GM21360 (cell line): ENCODE results near the gene FMO5.
"Not testable (repeated sequence)": the region's sequence is repeated elsewhere in the genome, so short reads cannot be mapped to it uniquely, and the experiment has no call there.

Experiments used
- ATAC-seq: cut with Tn5 transposase; IDR thresholded peaks from one replicate; pipeline ENCODE4 v1.9.1; 2021; ENCODE audit warnings: mild to moderate bottlenecking, moderate library complexity; ENCODE audit not compliant: unreplicated experiment

The FMO5 gene

GRCh38 chr1:147240131-147240721, 15.1 kb upstream of the FMO5 start:
- ATAC-seq, result not testable (repeated sequence)

DNA sequence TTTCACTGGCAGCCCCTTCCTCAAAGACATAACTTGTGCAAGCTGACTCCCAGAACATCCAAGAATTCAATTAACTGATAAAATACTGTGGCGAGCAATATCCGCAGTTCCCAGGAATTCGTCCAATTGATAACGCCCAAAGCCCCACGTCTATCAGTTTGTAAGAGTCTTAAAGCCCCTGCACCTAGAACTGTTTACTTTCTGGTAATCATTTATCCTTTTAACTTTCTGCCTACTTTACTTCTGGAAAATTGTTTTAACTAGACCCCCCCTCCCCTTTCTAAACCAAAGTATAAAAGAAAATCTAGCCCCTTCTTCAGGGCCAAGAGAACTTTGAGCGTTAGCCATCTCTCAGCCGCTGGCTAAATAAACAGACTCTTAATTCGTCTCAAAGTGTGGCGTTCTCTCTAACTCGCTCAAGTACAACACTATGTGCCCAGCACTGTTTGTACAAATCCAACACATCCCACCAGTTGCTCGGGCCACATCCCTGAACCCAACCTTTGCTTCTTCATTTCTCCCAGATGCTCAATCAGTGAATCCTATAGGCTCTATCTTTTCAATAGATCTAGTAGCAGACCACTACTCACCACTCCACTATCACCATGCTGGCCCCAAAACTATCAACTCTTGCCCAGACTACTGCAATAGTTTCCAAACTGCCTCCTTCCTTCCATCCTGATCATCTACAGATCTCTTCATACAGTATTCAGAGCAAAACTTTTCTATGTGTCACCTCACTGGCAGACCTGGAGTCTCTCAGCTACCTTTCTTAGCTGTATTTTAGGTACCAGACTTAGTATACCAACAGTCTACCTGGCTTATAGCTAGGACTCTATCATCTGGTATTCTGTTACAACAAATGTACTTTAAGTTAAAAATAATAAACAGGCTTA, 14.0 kb upstream of the FMO5 start:
- no peak for ATAC-seq

GRCh38 chr1:147238053-147238902, 13.1 kb upstream of the FMO5 start:
- no peak for ATAC-seq

- no peak for ATAC-seq
Measured at GRCh38 chr1:147236959-147237791, 12.0 kb upstream of the FMO5 start.

GRCh38 chr1:147236448-147236847, 11.3 kb upstream of the FMO5 start:
- ATAC-seq, result no peak

DNA sequence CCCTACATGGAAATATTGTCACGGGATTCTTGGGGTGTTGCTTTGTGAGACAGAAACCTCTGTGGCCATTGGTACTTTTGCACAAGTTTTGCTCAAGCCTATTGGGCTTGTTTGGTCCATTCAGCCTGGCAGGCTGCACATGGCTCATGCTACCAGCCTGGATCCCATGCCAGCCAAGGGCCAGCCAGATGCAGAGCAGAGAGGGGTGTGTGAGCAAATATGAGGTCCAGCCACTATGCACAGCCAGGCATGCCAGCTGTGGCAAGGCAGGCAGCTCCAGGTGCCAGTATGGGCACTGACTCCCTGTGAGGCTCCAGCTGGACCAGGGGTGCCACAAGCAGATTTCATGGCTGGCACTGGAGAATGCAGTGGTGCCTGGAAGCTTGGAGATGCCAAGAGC, 10.7 kb upstream of the FMO5 start:
- no peak for ATAC-seq

DNA sequence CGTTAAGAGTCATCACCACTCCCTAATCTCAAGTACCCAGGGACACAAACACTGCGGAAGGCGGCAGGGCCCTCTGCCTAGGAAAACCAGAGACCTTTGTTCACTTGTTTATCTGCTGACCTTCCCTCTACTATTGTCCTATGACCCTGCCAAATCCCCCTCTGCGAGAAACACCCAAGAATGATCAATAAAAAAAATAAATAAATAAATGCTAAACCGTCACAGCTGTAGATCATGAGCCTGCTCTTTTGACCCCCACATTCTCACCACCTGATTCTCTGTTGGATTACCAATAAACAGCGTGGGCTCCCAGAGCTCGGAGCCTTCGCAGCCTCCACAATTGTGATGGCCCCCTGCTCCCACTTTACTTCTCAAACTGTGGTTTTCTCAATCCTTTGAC, 8.8 kb upstream of the FMO5 start:
- not testable (repeated sequence) for ATAC-seq

- not testable (repeated sequence) for ATAC-seq
Measured at GRCh38 chr1:147231032-147231431, 5.9 kb upstream of the FMO5 start.

GRCh38 chr1:147223740-147224615, 1.2 kb downstream of the FMO5 start:
- no peak for ATAC-seq

GRCh38 chr1:147218606-147219005, 6.5 kb downstream of the FMO5 start:
- ATAC-seq, result no peak

DNA sequence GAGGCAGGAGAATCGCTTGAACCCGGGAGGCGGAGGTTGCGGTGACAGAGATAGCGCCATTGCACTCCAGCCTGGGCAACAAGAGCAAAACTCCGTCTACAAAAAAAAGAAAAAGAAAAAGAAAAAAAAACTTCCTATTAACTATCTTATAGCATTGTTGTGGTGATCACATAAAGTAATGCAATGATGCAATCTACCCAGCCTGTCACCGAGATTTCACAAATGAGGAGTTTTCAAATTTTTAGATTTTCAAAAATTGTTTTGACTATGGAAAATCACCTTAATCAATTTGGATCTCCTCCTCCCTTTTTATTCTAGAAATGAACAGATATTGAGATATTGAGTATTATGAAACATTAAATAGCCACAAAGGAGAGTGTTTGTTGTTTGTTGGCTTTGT, 8.0 kb downstream of the FMO5 start:
- no peak for ATAC-seq

GRCh38 chr1:147216124-147216523, 9.0 kb downstream of the FMO5 start:
- ATAC-seq, result no peak

DNA sequence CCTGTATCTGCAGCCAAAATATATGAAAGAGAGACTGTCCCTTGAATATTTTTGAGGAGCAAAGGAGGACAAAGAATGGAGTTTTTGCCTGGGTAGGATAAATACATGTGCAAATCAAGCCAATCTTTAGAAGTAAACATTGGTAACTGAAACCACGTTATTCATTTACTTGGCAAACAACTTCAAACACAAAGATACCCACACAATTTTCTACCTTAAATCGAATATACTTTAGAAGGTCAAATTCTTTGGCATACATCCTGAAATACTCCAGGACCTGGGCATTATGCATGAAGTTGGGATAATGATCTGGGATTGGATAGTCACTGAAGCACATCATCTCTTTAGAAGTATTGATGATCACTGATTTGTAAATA, 9.6 kb downstream of the FMO5 start:
- ATAC-seq, result no peak

DNA sequence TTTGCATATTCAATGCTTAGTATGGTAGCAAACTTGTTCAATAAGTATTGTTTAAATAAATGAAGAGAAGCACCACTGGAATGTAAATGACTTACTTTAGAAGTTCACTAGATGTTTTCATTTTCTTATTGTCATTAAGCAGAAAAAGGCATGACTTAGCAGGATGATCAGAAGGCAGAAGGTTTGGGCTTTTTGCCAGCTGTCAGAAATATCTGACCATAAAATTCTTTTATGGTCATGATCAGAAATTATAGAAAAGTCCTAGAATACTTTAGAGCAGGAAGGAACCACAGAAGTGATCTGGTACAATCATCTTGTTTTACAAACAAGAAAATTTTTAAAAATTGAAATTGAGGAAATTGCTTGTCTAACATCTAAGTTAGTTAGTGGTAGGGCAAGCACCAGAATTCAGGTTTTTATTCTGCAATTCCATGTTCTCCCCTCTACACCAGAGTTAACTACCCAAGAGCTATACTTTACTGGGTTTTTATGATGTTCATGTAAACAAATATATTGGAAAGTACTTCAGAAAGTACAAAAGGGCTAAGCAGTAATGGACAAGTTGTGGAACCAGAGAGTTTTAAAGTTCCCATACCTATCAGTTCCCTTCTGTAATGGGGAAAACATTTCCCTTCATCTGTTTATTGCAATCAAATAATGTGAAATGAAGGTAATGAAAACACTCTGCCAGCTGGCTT, 10.1 kb downstream of the FMO5 start:
- no peak for ATAC-seq

GRCh38 chr1:147214325-147214724, 10.8 kb downstream of the FMO5 start:
- no peak for ATAC-seq

DNA sequence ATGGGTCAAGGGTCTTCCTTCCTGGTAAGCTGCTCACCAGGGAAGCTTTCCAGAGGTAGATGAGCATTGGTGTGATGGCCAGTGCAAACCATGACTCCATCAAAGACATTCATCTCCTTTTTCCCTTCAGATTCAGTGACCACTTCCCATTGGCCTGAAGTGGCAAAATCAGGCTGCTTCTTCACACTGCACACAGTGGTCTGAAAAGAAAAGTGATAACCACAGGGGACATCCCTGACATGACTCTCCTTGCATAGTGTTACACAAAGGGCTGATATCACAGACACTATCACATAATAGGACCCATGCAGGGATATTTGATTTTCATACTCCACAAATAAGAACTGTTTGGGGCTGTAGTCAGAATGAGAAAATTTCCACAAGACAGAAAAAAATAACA, 11.9 kb downstream of the FMO5 start:
- no peak for ATAC-seq

- no peak for ATAC-seq
Measured at GRCh38 chr1:147211577-147211976, 13.6 kb downstream of the FMO5 start.

GRCh38 chr1:147210987-147211386, 14.2 kb downstream of the FMO5 start:
- no peak for ATAC-seq
